Measurements from ENCODE around the gene MAGEA8. TPM values are rescaled to one million over a fixed set of nuclear protein-coding genes. Genes with fewer than 3 reads are reported as not detected.
"Not testable (repeated sequence)": the region's sequence is repeated elsewhere in the genome, so short reads cannot be mapped to it uniquely, and the experiment has no call there.

Gene MAGEA8
- total RNA-seq, 1 donor from 2014 or later, result not detected

DNA sequence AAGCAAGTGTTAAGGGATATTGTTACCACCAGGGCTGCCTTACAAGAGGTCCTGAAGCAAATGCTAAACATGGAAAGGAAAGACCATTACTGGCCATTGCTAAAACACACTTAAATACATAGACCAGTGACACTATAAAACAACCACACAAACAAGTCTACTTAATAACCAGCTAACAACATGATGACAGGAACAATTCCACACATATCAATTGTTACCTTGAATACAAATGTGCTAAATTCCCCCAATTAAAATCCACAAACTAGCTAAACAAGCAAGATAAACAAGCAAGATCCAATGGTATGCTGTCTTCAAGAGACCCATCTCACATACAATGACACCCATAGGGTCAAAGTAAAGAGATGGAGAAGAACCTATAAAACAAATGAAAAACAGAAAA is 20.5 kb upstream of the MAGEA8 start:
- no peaks in the 10 kb centered on the region for H3K4me1 Mint-ChIP-seq (ENCODE audit: low read depth)
- no peak for DNase-seq (ENCODE audit: low spot score)
- no peak overlapping the region for H3K27ac Mint-ChIP-seq
- H3K27me3 Mint-ChIP-seq (ENCODE audit: low read depth), result peaks cover 24% of the 10 kb centered on the region
- H3K36me3 Mint-ChIP-seq (ENCODE audit: low read depth), result no peaks in the 10 kb centered on the region
- intact Hi-C loops (cut with micrococcal nuclease), result no loop called here
- no peak overlapping the region for H3K4me3 Mint-ChIP-seq (ENCODE audit: low read depth)
- H3K9me3 Mint-ChIP-seq, result peaks cover 14% of the 10 kb centered on the region

DNA sequence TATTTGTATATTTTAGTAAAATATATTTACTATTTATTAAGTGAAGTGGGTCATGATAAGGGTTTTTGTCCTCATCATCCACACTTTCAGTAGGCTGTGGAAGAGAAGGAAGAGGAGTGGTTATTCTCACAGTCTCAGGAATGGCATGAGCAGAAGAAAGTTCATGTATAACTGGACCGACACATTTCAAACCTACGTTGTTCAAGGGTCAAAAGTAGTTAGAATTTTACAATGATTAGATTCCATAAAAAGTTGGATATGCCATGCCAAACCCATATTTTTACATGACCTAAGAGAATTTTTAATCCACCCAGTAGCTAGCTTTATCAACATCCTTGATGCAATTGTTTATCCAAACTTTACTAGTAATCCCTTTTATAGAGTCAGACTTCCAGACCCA is 15.6 kb upstream of the MAGEA8 start:
- intact Hi-C loops (cut with micrococcal nuclease), result no loop called here
- no peaks in the 10 kb centered on the region for H3K36me3 Mint-ChIP-seq (ENCODE audit: low read depth)
- H3K27me3 Mint-ChIP-seq (ENCODE audit: low read depth), result peaks cover 26% of the 10 kb centered on the region

DNA sequence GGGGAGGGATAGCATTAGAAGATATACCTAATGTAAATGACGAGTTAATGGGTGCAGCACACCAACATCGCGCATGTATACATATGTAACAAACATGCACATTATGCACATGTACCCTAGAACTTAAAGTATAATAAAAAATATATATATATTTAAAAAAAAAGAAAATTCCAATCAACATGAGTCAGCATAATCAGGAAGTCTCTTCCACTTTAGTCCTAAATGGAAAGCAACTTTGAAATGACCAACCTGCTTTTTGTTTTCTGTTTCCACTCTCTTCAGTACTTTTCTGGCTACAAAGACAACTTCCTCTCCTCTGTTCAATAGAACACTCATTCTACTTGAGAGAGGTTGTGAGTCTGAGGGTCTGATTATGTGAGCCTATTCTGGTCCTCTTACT is 13.5 kb upstream of the MAGEA8 start:
- Mint-ChIP-seq H3K36me3 (ENCODE audit: low read depth) (no peaks in the 10 kb centered on the region), H3K27me3 (ENCODE audit: low read depth) (peaks cover 9% of the 10 kb centered on the region), H3K27ac (no peak overlapping the region), H3K9me3 (no peaks in the 10 kb centered on the region), H3K4me1 (ENCODE audit: low read depth) (peaks cover 9% of the 10 kb centered on the region), H3K4me3 (ENCODE audit: low read depth) (no peak overlapping the region)
- intact Hi-C loops (cut with micrococcal nuclease), result no loop called here
- no peak for DNase-seq (ENCODE audit: low spot score)

More for the DNA sequence above, 15.6 kb upstream of the MAGEA8 start:
- Mint-ChIP-seq H3K27ac (no peak overlapping the region), H3K4me1 (ENCODE audit: low read depth) (no peaks in the 10 kb centered on the region), H3K9me3 (peaks cover 7% of the 10 kb centered on the region), H3K4me3 (ENCODE audit: low read depth) (no peak overlapping the region)
- DNase-seq (ENCODE audit: low spot score), result no peak

DNA sequence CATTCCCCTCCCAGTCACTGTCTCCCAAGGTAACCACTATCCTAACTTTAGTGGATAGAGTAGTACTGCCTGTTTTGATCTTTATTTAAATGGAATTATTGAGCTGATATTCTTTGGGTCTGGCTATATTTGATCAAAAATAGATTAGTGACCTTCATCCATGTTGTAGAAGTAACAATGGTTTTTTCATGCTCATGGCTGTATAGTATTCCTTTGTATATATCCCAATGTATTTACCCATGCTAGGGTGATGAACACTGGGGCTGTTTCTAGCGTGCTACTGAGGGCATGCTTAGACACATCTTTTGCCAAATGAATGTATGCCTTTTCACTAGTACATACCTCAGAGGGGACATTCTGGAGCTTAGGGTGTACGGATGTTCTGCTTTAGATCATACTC is 10.1 kb upstream of the MAGEA8 start:
- intact Hi-C loops (cut with micrococcal nuclease), result no loop called here
- Mint-ChIP-seq H3K27ac (no peak overlapping the region), H3K9me3 (no peaks in the 10 kb centered on the region), H3K36me3 (ENCODE audit: low read depth) (no peaks in the 10 kb centered on the region), H3K4me1 (ENCODE audit: low read depth) (peaks cover 12% of the 10 kb centered on the region), H3K4me3 (ENCODE audit: low read depth) (no peak overlapping the region), H3K27me3 (ENCODE audit: low read depth) (peaks cover 8% of the 10 kb centered on the region)
- DNase-seq (ENCODE audit: low spot score), result no peak

DNA sequence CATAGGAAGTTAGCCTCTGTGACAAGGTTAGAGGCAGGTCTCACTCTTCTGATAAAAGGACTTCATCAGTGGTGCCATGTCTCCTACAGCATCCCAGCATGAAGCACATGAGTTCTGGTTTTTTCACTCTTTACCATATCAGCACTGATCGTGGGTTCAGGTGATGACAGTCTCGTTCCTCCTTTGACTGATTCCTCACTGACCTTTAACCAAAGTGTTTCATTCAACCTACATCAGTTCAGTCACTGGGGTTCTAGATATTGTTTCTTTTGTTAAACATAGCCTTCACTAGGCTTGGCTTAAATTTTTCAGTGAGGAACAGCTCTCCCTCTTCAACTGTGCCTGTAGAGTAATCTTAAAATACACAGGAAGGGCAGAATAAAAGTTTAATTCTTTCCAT is 9.6 kb upstream of the MAGEA8 start:
- Mint-ChIP-seq H3K4me3 (ENCODE audit: low read depth) (no peak overlapping the region), H3K4me1 (ENCODE audit: low read depth) (peaks cover 12% of the 10 kb centered on the region), H3K9me3 (no peaks in the 10 kb centered on the region), H3K27me3 (ENCODE audit: low read depth) (peaks cover 7% of the 10 kb centered on the region), H3K36me3 (ENCODE audit: low read depth) (no peaks in the 10 kb centered on the region), H3K27ac (peak overlapping the region; percentile 47)
- intact Hi-C loops (cut with micrococcal nuclease), result no loop called here
- no peak for DNase-seq (ENCODE audit: low spot score)

DNA sequence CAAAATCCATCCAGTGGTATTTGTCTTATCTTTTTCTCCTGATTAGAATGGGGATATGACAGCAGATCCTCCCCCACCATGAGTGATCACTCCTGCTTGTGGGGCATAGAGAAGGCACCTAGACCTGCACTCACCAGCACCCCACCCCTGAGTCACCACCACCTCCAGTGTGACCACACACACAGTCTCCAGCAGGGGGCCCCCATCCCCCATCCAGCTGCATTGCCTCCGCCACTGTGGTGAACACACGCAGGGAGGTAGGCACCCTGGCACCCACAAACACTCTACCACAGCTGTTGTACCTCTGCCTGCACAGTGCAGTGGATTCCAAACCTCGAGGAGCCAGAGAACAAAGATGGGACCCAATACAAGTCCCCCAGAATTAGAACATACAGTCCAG is 9.0 kb upstream of the MAGEA8 start:
- intact Hi-C loops (cut with micrococcal nuclease), result loop anchor here (2.0 kb wide), 1 partner anchor 69 kb away; no protein-coding TSS in a partner anchor
- peaks cover 12% of the 10 kb centered on the region for H3K4me1 Mint-ChIP-seq (ENCODE audit: low read depth)
- H3K27me3 Mint-ChIP-seq (ENCODE audit: low read depth), result peaks cover 7% of the 10 kb centered on the region
- H3K4me3 Mint-ChIP-seq (ENCODE audit: low read depth), result no peak overlapping the region
- peak overlapping the region; percentile 47 for H3K27ac Mint-ChIP-seq
- H3K9me3 Mint-ChIP-seq, result no peaks in the 10 kb centered on the region
- DNase-seq (ENCODE audit: low spot score), result peak; percentile 49
- H3K36me3 Mint-ChIP-seq (ENCODE audit: low read depth), result no peaks in the 10 kb centered on the region

DNA sequence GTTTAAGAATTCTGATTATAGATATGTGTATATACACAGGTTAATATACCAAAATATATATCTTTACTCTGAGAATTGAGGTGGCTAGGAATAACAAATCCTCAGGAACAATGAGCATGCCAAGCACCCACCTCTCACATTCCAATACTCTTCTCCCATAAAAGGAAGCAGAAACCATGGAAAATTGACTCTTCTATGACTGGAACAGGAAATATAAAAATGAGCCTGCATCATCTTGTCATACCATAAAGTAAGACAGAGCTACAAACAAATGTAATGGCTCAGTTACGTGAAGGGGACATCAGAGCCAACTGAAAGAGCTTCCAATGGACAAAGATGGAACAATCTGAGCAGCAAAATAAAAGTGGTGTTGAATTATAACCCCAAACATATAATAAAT is 3.8 kb upstream of the MAGEA8 start:
- no peak for DNase-seq (ENCODE audit: low spot score)
- peaks cover 25% of the 10 kb centered on the region for H3K27me3 Mint-ChIP-seq (ENCODE audit: low read depth)
- H3K27ac Mint-ChIP-seq, result no peak overlapping the region
- no peaks in the 10 kb centered on the region for H3K9me3 Mint-ChIP-seq
- intact Hi-C loops (cut with micrococcal nuclease), result no loop called here
- H3K4me1 Mint-ChIP-seq (ENCODE audit: low read depth), result peaks cover 6% of the 10 kb centered on the region
- no peaks in the 10 kb centered on the region for H3K36me3 Mint-ChIP-seq (ENCODE audit: low read depth)
- H3K4me3 Mint-ChIP-seq (ENCODE audit: low read depth), result no peak overlapping the region

DNA sequence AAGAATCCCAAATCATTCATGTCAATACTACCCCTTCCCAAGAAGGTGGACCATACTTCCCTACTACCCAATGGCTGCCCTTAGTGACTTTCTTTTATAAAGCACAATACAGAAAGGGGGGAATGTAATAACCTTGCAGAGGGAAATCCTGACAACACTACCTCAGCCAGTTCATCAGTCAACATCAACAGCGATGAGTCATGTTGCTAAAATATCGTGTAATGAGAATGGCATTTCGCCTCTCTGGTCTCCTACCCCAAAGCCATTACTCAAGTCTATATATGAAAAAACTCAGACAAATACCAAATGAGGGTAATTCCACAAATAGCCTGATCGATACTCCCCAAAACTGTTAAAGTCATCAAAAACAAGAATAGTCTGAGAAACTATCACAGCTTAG is 3.3 kb upstream of the MAGEA8 start:
- Mint-ChIP-seq H3K27ac (no peak overlapping the region), H3K9me3 (no peaks in the 10 kb centered on the region), H3K4me1 (ENCODE audit: low read depth) (peaks cover 11% of the 10 kb centered on the region), H3K4me3 (ENCODE audit: low read depth) (no peak overlapping the region), H3K27me3 (ENCODE audit: low read depth) (peaks cover 25% of the 10 kb centered on the region), H3K36me3 (ENCODE audit: low read depth) (no peaks in the 10 kb centered on the region)
- intact Hi-C loops (cut with micrococcal nuclease), result no loop called here
- no peak for DNase-seq (ENCODE audit: low spot score)

DNA sequence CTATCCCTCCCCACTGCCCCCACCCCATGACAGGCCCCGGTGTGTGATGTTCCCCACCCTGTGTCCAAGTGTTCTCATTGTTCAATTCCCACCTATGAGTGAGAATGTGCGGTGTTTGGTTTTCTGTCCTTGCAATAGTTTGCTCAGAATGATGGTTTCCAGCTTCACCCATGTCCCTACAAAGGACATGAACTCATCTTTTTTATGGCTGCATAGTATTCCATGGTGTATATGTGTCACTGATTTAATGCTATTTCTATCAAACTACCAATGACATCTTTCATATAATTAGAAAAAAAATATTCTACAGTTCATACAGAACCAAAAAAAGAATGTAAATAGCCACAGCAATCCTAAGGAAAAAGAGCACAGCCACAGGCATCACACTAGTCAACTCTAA is 9.8 kb downstream of the MAGEA8 start:
- H3K27ac Mint-ChIP-seq; H3K27me3 Mint-ChIP-seq (ENCODE audit: low read depth); H3K36me3 Mint-ChIP-seq (ENCODE audit: low read depth); DNase-seq (ENCODE audit: low spot score); intact Hi-C loops (cut with micrococcal nuclease); H3K4me3 Mint-ChIP-seq (ENCODE audit: low read depth); H3K9me3 Mint-ChIP-seq; H3K4me1 Mint-ChIP-seq (ENCODE audit: low read depth): not testable (repeated sequence)

DNA sequence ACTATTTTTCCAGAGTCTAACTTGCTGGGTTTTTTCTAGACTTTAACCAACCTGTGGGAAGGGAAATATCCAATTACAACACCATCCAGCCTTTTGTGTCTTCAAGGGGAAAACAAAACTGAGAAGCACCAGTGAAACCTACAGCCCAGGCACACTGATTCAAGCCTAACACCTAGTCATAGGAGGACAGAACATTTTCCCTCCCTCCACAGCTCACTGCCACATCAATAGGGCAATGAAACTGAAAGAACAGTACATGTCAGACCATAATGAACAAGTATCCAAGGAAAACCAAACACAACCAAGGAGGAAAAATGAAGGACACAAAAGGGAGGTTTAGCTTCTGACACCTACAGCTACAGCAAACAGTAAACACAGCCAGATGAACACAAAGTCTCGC is 17.6 kb downstream of the MAGEA8 start:
- no peak for DNase-seq (ENCODE audit: low spot score)
- intact Hi-C loops (cut with micrococcal nuclease), result no loop called here

DNA sequence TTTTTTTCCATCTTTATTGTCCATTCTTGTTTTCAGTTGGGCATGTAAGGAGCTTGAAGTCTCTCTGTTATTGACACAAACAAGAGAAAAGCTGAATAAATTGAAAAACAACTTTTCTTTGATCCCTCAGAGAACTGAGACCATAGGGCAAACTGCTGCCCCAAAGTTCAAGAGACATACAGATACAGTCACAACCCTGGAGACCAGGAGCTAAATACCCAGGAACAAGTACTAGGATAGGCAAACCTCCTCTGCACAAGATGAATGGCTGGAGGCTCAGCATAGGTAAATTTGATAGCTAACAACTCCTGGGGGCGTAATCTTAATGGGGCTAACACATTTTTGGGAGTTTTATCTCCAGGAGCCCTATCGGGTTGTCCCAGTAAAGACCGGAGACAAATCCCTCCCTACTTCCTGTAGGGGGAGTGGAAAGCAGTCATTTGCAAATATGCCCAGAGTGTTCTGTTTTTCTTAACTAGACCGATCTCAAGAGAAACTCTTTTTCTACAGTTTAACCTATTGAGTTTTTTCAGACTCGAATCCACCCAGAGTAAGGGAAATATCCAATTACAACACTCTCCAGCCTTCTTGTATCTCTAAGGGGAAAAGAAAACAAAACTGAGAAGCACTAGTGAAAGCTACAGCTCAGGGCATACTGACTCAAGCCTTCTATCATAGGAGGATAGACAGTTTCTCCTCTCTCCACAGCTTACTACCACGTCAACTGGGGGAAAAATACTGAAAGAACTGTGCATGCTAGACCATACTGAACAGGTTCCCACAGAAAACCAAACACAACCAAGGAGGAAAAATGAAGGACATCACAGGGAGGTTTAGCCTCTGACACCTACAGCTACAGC is 23.1 kb downstream of the MAGEA8 start:
- Mint-ChIP-seq H3K4me1 (ENCODE audit: low read depth) (peaks cover 18% of the 10 kb centered on the region), H3K27ac (peak overlapping the region; percentile 79), H3K9me3 (no peaks in the 10 kb centered on the region), H3K27me3 (ENCODE audit: low read depth) (no peaks in the 10 kb centered on the region), H3K36me3 (ENCODE audit: low read depth) (no peaks in the 10 kb centered on the region), H3K4me3 (ENCODE audit: low read depth) (peak overlapping the region; percentile 48)
- no peak for DNase-seq (ENCODE audit: low spot score)
- intact Hi-C loops (cut with micrococcal nuclease), result loop anchor here (10.0 kb wide), 1 partner anchor 69 kb away; no protein-coding TSS in a partner anchor

More for the DNA sequence above, 17.6 kb downstream of the MAGEA8 start:
- Mint-ChIP-seq H3K4me1 (ENCODE audit: low read depth) (peaks cover 6% of the 10 kb centered on the region), H3K4me3 (ENCODE audit: low read depth) (no peak overlapping the region), H3K36me3 (ENCODE audit: low read depth) (no peaks in the 10 kb centered on the region), H3K9me3 (no peaks in the 10 kb centered on the region), H3K27ac (no peak overlapping the region), H3K27me3 (ENCODE audit: low read depth) (no peaks in the 10 kb centered on the region)

DNA sequence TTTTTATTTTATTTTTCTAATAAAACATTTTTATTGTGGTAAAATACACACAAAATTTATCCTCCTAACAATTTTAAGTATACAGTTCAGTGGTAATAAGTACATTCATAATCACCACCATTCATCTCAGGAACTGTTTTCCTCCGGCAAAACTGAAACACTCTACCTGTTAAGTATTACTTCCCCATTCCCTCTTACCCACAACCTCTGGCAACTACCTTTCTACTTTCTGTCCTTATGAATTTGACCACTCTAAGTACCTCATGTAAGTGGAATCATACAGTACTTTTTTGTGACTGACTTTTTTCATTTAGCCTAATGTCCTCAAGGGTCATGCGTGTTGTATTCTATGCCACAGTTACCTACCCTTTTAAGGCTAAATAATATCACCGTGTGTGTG is 27.3 kb downstream of the MAGEA8 start:
- Mint-ChIP-seq H3K4me1 (ENCODE audit: low read depth) (peaks cover 20% of the 10 kb centered on the region), H3K4me3 (ENCODE audit: low read depth) (no peak overlapping the region), H3K27ac (no peak overlapping the region), H3K9me3 (peaks cover under 1% of the 10 kb centered on the region), H3K27me3 (ENCODE audit: low read depth) (no peaks in the 10 kb centered on the region), H3K36me3 (ENCODE audit: low read depth) (no peaks in the 10 kb centered on the region)
- intact Hi-C loops (cut with micrococcal nuclease), result loop anchor here (10.0 kb wide), 1 partner anchor 74 kb away; no protein-coding TSS in a partner anchor
- no peak for DNase-seq (ENCODE audit: low spot score)

DNA sequence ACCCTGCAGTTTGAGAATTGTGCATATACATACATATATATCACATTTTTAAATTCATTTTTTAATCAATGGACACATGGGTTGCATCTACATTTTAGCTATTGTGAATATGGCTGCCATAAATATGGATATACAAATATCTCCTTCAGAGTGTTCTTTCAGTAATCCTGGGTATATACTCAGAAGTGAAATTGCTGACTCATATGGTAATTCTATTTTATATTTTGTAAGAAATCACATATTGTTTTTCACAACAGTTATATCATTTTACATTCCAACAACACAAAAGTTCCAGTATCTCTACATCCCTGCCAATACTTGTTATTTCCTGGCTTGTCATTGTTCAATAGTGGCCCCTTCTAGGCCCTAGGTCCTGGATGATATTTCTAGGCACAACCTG is 27.7 kb downstream of the MAGEA8 start:
- no peak overlapping the region for H3K4me3 Mint-ChIP-seq (ENCODE audit: low read depth)
- H3K27me3 Mint-ChIP-seq (ENCODE audit: low read depth), result no peaks in the 10 kb centered on the region
- intact Hi-C loops (cut with micrococcal nuclease), result loop anchor here (10.0 kb wide), 1 partner anchor 74 kb away; no protein-coding TSS in a partner anchor
- no peak for DNase-seq (ENCODE audit: low spot score)
- H3K4me1 Mint-ChIP-seq (ENCODE audit: low read depth), result peaks cover 20% of the 10 kb centered on the region
- H3K27ac Mint-ChIP-seq, result no peak overlapping the region
- H3K9me3 Mint-ChIP-seq, result peaks cover 4% of the 10 kb centered on the region
- no peaks in the 10 kb centered on the region for H3K36me3 Mint-ChIP-seq (ENCODE audit: low read depth)

Measured in activated T-helper 2 cell treated with anti-CD3 and anti-CD28 coated beads, Interferon-gamma antibody, Interleukin-2, Interleukin-4, amounts not matched to agents 10 μg/mL and 5 μg/mL and 100 μg/mL, durations not matched to agents 14 hours and 24 hours and 36 hours (primary cell).